KMS-11 (cell line): ENCODE results near the gene CACNA1I.

Experiments
- H2AFZ ChIP-seq: fragments of 200-600 bp; sonication (generic); 2 replicates; pipeline ENCODE4 v1.6.1; 2016; ENCODE audit warnings: antibody characterized with exemption, mixed run types, low read depth
- H3K27ac ChIP-seq: fragments of 200-600 bp; sonication (generic); 2 replicates; pipeline ENCODE4 v1.6.1; 2016; ENCODE audit warnings: mild to moderate bottlenecking, mixed run types
- H3K27me3 ChIP-seq: fragments of 200-600 bp; sonication (generic); 2 replicates; pipeline ENCODE4 v1.6.1; 2017; ENCODE audit warnings: mild to moderate bottlenecking, low read depth, mixed run types, moderate library complexity; ENCODE audit not compliant: insufficient read depth
- H3K36me3 ChIP-seq: fragments of 200-600 bp; sonication (generic); 2 replicates; pipeline ENCODE4 v1.6.1; 2017; ENCODE audit warnings: mild to moderate bottlenecking, mixed run types; ENCODE audit not compliant: insufficient read depth
- H3K4me1 ChIP-seq: fragments of 200-600 bp; sonication (generic); 2 replicates; pipeline ENCODE4 v1.6.1; 2016; ENCODE audit warnings: mild to moderate bottlenecking, low read depth, mixed run types; ENCODE audit not compliant: poor library complexity, severe bottlenecking
- H3K4me2 ChIP-seq: fragments of 200-600 bp; sonication (generic); 2 replicates; pipeline ENCODE4 v1.7.0; 2016; ENCODE audit warnings: mild to moderate bottlenecking, mixed run types
- H3K4me3 ChIP-seq: fragments of 200-600 bp; sonication (generic); IDR thresholded peaks from 2 replicates; pipeline ENCODE4 v1.6.1; 2017; ENCODE audit warnings: low read depth, low read length, mixed read lengths; ENCODE audit not compliant: insufficient read depth
- H3K79me2 ChIP-seq: fragments of 200-600 bp; sonication (generic); 2 replicates; pipeline ENCODE4 v1.6.1; 2016; ENCODE audit warnings: low read depth, mixed run types; ENCODE audit not compliant: insufficient read depth
- H3K9ac ChIP-seq: fragments of 200-600 bp; sonication (generic); 2 replicates; pipeline ENCODE4 v1.6.1; 2016; ENCODE audit warnings: mild to moderate bottlenecking, mixed run types
- H4K20me1 ChIP-seq: fragments of 200-600 bp; sonication (generic); 2 replicates; pipeline ENCODE4 v1.6.1; 2016; ENCODE audit warnings: mild to moderate bottlenecking, mixed run types; ENCODE audit not compliant: insufficient read depth
- CTCF ChIP-seq: fragments of 200-600 bp; sonication (generic); conservative IDR thresholded peaks from 2 replicates; pipeline ENCODE4 v1.6.1; 2017; ENCODE audit warnings: low read depth, mild to moderate bottlenecking, antibody characterized with exemption, low read length, moderate library complexity, mixed read lengths

CACNA1I gene

DNA sequence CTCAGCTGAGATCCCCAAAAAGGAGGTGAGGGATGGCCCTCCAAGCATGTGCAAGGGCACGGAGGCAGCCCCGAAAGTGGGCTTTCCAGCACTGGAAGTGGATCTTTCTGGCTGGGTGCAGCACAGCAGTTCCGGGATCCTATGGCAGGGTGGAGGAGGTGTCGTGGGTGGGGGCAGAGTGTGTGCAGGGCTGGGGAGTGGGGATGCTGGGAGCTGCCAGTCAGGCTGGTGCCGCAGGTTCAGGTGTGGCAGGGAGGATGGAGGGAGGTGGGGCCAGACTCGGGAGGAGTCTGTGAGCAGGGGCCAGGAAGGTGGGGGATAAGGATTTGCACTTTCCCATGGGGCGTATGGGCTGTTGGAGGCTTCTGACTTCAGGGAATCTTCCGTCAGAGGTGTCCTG is 60.2 kb downstream of the CACNA1I start:
- Histone ChIP-seq H3K9ac (no peak overlapping the region), H3K79me2 (no peaks in the 10 kb centered on the region), H3K27me3 (peaks cover 80% of the 10 kb centered on the region), H3K4me2 (no peak overlapping the region), H3K27ac (no peak overlapping the region), H3K4me3 (no peak overlapping the region), H3K4me1 (no peaks in the 10 kb centered on the region), H2AFZ (no peak overlapping the region), H3K36me3 (no peaks in the 10 kb centered on the region), H4K20me1 (no peaks in the 10 kb centered on the region)
- TF ChIP-seq CTCF: no peak

DNA sequence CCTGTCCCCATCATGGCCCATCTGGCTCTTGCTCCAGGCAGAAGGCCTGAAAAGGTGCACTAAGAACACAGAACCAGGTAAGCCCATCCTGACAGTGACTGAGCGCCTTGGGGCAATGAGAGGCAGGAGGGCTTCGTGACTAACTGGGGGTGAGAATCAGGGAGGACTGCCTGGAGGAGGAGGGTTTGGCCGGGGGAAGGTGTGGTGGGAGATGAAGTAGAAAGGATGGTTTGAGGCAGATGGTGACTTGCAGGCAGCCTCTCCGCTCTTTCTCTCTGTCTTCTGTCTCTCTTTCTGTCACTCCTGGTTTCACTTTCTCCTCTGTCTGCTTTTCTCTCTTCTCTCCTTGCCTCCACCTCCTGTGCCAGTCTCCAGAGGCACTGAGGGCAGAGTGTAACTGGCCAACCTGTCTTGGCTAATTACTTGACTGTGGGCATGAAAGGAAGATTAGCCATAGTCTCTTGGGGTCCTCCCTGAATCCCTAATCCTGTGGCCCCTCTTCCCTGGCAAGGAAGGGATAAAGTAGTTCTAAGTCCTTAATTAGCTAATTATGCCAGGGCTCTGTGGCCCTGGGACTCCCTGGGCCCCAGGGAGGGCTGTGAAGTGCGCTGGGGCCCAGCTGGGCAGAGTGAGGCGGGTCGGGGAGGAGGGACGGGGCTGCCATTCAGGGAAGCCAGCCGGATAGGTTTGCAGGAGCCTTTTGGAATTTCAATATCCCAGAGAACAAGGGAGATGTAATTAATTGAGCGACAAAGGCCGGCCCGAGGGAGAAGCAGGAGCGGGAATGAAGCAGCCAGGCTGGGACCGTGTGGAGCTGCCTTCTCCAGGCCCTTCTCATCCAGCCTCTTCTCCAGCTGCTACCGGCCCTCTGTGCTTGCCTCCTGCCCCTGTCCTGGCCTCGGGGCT is 61.1 kb downstream of the CACNA1I start:
- H3K4me2 ChIP-seq: no peak overlapping the region
- TF ChIP-seq CTCF: no peak
- H3K36me3 ChIP-seq: no peaks in the 10 kb centered on the region
- H3K9ac ChIP-seq: no peak overlapping the region
- no peak overlapping the region for H3K4me3 ChIP-seq
- H4K20me1 ChIP-seq: no peaks in the 10 kb centered on the region
- no peaks in the 10 kb centered on the region for H3K79me2 ChIP-seq
- H2AFZ ChIP-seq: no peak overlapping the region
- peaks cover 79% of the 10 kb centered on the region for H3K27me3 ChIP-seq
- H3K4me1 ChIP-seq: no peaks in the 10 kb centered on the region
- no peak overlapping the region for H3K27ac ChIP-seq

GRCh38 chr22:39634530-39635405 is 64.2 kb downstream of the CACNA1I start:
- H3K27me3 ChIP-seq: peaks cover 68% of the 10 kb centered on the region
- no peaks in the 10 kb centered on the region for H3K36me3 ChIP-seq
- H3K4me2 ChIP-seq: no peak overlapping the region
- H3K9ac ChIP-seq: no peak overlapping the region
- no peaks in the 10 kb centered on the region for H3K4me1 ChIP-seq
- no peak overlapping the region for H2AFZ ChIP-seq
- no peak overlapping the region for H3K27ac ChIP-seq
- H4K20me1 ChIP-seq: no peaks in the 10 kb centered on the region
- H3K4me3 ChIP-seq: no peak overlapping the region
- TF ChIP-seq CTCF: no peak
- H3K79me2 ChIP-seq: no peaks in the 10 kb centered on the region

- Histone ChIP-seq H3K27me3 (peaks cover 59% of the 10 kb centered on the region), H4K20me1 (no peaks in the 10 kb centered on the region), H3K36me3 (no peaks in the 10 kb centered on the region), H2AFZ (no peak overlapping the region), H3K4me2 (no peak overlapping the region), H3K27ac (no peak overlapping the region), H3K9ac (no peak overlapping the region), H3K4me1 (no peaks in the 10 kb centered on the region), H3K79me2 (no peaks in the 10 kb centered on the region), H3K4me3 (no peak overlapping the region)
- no peak for TF ChIP-seq CTCF
Observed at GRCh38 chr22:39635719-39636118, 65.2 kb downstream of the CACNA1I start.
